Measurements from ENCODE around the gene DENND2A. TPM values are rescaled to one million over a fixed set of nuclear protein-coding genes. Genes with fewer than 3 reads are reported as not detected.

Gene DENND2A
- total RNA-seq, 2 donors from 2014 or later = 9.2 to 10.5 TPM

GRCh38 chr7:140684066-140684950 is 43.7 kb upstream of the DENND2A start:
- Histone ChIP-seq H3K4me3 (no peak overlapping the region), H3K9me3 (no peaks in the 10 kb centered on the region), H3K36me3 (peaks cover 36% of the 10 kb centered on the region), H3K27ac (no peak overlapping the region), H3K4me1 (no peaks in the 10 kb centered on the region), H3K27me3 (no peaks in the 10 kb centered on the region)
- no peak for TF ChIP-seq CTCF (IDR thresholded peaks at IDR 0.05)
- DNase-seq (ENCODE audit: low spot score) = no peak

GRCh38 chr7:140683657-140684056 is 43.0 kb upstream of the DENND2A start:
- Histone ChIP-seq H3K9me3 (no peaks in the 10 kb centered on the region), H3K27ac (no peak overlapping the region), H3K4me3 (no peak overlapping the region), H3K36me3 (peaks cover 38% of the 10 kb centered on the region), H3K4me1 (no peaks in the 10 kb centered on the region), H3K27me3 (no peaks in the 10 kb centered on the region)
- no peak for DNase-seq (ENCODE audit: low spot score)
- no peak for TF ChIP-seq CTCF (IDR thresholded peaks at IDR 0.05)

GRCh38 chr7:140681766-140682165 is 41.2 kb upstream of the DENND2A start:
- Histone ChIP-seq H3K9me3 (no peaks in the 10 kb centered on the region), H3K4me1 (no peaks in the 10 kb centered on the region), H3K27me3 (no peaks in the 10 kb centered on the region), H3K4me3 (no peak overlapping the region), H3K27ac (no peak overlapping the region), H3K36me3 (peaks cover 23% of the 10 kb centered on the region)
- no peak for TF ChIP-seq CTCF (IDR thresholded peaks at IDR 0.05)
- no peak for DNase-seq (ENCODE audit: low spot score)

GRCh38 chr7:140680886-140681285 is 40.3 kb upstream of the DENND2A start:
- H3K9me3 ChIP-seq = no peaks in the 10 kb centered on the region
- no peak overlapping the region for H3K27ac ChIP-seq
- no peaks in the 10 kb centered on the region for H3K27me3 ChIP-seq
- no peaks in the 10 kb centered on the region for H3K4me1 ChIP-seq
- DNase-seq (ENCODE audit: low spot score) = no peak
- no peak overlapping the region for H3K4me3 ChIP-seq
- no peak for TF ChIP-seq CTCF (IDR thresholded peaks at IDR 0.05)
- peaks cover 23% of the 10 kb centered on the region for H3K36me3 ChIP-seq

GRCh38 chr7:140679186-140679585 is 38.6 kb upstream of the DENND2A start:
- DNase-seq (ENCODE audit: low spot score) = no peak
- Histone ChIP-seq H3K4me1 (peaks cover 0 to 9% of the 10 kb centered on the region in 2 donors), H3K4me3 (no peak overlapping the region), H3K27me3 (no peaks in the 10 kb centered on the region), H3K9me3 (no peaks in the 10 kb centered on the region), H3K36me3 (peaks cover 23% of the 10 kb centered on the region), H3K27ac (no peak overlapping the region)
- TF ChIP-seq CTCF (IDR thresholded peaks at IDR 0.05) = no peak

GRCh38 chr7:140678816-140679130 is 38.2 kb upstream of the DENND2A start:
- TF ChIP-seq CTCF (IDR thresholded peaks at IDR 0.05) = no peak

More at GRCh38 chr7:140678816-140679130, 38.2 kb upstream of the DENND2A start:
- Histone ChIP-seq H3K9me3 (no peaks in the 10 kb centered on the region), H3K36me3 (peaks cover 23% of the 10 kb centered on the region), H3K27me3 (no peaks in the 10 kb centered on the region), H3K4me1 (peaks cover 0 to 13% of the 10 kb centered on the region in 2 donors), H3K4me3 (no peak overlapping the region), H3K27ac (no peak overlapping the region)
- no peak for DNase-seq (ENCODE audit: low spot score)

All from right atrium auricular region (tissue), 2 donors.